Brain microvascular endothelial cell (primary cell): ENCODE results near the gene ACSL5.

Experiments used
- DNase-seq: peaks from one replicate; pipeline ENCODE4 v3.0.0-alpha.2; 2020
- H3K27ac ChIP-seq: fragments of 250-450 bp; sonication (Bioruptor Pico); 2 replicates; pipeline ENCODE4 v1.5.1; 2020; ENCODE audit warnings: mild to moderate bottlenecking, moderate library complexity
- H3K27me3 ChIP-seq: fragments of 250-450 bp; sonication (Bioruptor Pico); replicated peaks from 2 replicates; pipeline ENCODE4 v1.5.1; 2020; ENCODE audit warnings: mild to moderate bottlenecking
- H3K36me3 ChIP-seq: fragments of 250-450 bp; sonication (Bioruptor Pico); replicated peaks from 2 replicates; pipeline ENCODE4 v1.5.1; 2020; ENCODE audit warnings: mild to moderate bottlenecking
- H3K4me3 ChIP-seq: 2 replicates; pipeline ENCODE4 v1.5.1; 2011; ENCODE audit warnings: low read depth, mild to moderate bottlenecking, control low read depth, low read length, moderate library complexity
- in situ Hi-C: cut with HindIII; loops from 2 replicates; pipeline ENCODE4 v1.10.0; 2017; ENCODE audit warnings: low sequenced_read_pairs, low pct_ligation_motif_present
- TF ChIP-seq, protein P1 (sequence below): IDR thresholded peaks from 2 replicates; pipeline ENCODE4 v1.5.1; 2011; ENCODE audit warnings: low read depth, mild to moderate bottlenecking, moderate library complexity, low read length, control low read depth, inconsistent platforms; ENCODE audit errors: missing control alignments

ACSL5 gene

DNA sequence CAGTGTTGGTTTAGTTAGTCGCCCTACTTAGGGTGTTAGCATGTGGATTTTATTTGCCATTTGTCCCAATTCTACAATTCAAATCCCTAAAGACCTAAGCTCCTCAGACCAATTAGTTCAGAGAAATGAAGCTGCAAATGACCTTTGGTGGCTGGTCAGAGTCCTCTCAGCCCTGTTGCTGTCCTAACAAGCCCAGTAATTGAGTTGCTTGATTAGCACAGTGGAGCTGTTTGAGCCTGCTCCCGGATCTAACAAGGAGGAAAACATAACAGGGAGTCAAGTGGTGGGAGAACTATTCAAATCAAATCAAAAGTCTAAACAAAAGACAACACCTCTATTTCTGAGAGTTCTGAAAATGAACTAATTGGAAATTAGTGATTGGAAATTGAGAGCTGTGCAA is 50.7 kb downstream of the ACSL5 start:
- DNase-seq, result no peak
- in situ Hi-C loops, result no loop called here
- H3K27me3 ChIP-seq, result no peaks in the 10 kb centered on the region
- H3K36me3 ChIP-seq, result no peaks in the 10 kb centered on the region
- TF ChIP-seq, protein P1, sequence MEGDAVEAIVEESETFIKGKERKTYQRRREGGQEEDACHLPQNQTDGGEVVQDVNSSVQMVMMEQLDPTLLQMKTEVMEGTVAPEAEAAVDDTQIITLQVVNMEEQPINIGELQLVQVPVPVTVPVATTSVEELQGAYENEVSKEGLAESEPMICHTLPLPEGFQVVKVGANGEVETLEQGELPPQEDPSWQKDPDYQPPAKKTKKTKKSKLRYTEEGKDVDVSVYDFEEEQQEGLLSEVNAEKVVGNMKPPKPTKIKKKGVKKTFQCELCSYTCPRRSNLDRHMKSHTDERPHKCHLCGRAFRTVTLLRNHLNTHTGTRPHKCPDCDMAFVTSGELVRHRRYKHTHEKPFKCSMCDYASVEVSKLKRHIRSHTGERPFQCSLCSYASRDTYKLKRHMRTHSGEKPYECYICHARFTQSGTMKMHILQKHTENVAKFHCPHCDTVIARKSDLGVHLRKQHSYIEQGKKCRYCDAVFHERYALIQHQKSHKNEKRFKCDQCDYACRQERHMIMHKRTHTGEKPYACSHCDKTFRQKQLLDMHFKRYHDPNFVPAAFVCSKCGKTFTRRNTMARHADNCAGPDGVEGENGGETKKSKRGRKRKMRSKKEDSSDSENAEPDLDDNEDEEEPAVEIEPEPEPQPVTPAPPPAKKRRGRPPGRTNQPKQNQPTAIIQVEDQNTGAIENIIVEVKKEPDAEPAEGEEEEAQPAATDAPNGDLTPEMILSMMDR, result no peak
- no peak overlapping the region for H3K27ac ChIP-seq
- no peak overlapping the region for H3K4me3 ChIP-seq

DNA sequence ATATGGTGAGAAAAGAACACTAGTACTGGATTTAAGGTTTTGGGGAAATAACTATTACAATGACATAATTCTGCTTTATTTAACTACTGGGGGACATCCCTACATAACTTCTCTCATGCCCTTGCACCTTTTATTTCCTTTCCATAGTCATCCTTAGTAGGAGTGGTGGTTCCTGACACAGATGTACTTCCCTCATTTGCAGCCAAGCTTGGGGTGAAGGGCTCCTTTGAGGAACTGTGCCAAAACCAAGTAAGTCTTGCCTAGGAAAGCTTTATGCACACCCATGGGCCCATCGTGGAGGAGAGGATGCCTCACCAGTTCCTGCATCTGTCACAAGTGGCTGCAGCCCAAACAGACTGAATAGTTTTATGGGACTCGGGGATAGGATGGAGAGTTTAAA is 52.2 kb downstream of the ACSL5 start:
- TF ChIP-seq, protein P1, result no peak
- in situ Hi-C loops, result no loop called here
- no peak for DNase-seq
- Histone ChIP-seq H3K36me3 (peaks cover 10% of the 10 kb centered on the region), H3K27me3 (no peaks in the 10 kb centered on the region), H3K27ac (no peak overlapping the region), H3K4me3 (no peak overlapping the region)

DNA sequence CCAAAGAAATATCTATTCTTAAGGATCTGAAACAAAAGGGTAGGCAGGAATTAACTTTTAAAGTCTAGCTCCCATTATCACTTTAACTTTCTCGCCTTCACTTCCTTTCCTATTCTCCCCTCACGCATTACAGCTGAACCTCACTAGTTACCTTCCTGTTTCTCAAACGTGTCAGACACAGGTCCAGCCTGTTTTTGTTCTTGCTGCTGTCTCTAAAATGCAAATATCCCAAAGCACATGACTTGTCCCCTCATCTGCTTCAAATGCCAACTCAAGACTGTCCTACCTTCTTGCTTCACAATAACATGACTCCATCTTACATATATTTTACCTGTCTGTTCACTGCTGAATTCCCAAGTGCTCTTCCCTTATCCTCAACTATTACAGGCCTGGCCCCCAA is 55.2 kb downstream of the ACSL5 start:
- no peaks in the 10 kb centered on the region for H3K27me3 ChIP-seq
- peaks cover 27% of the 10 kb centered on the region for H3K36me3 ChIP-seq
- in situ Hi-C loops, result no loop called here
- no peak overlapping the region for H3K4me3 ChIP-seq
- TF ChIP-seq, protein P1, result no peak
- no peak for DNase-seq
- no peak overlapping the region for H3K27ac ChIP-seq

DNA sequence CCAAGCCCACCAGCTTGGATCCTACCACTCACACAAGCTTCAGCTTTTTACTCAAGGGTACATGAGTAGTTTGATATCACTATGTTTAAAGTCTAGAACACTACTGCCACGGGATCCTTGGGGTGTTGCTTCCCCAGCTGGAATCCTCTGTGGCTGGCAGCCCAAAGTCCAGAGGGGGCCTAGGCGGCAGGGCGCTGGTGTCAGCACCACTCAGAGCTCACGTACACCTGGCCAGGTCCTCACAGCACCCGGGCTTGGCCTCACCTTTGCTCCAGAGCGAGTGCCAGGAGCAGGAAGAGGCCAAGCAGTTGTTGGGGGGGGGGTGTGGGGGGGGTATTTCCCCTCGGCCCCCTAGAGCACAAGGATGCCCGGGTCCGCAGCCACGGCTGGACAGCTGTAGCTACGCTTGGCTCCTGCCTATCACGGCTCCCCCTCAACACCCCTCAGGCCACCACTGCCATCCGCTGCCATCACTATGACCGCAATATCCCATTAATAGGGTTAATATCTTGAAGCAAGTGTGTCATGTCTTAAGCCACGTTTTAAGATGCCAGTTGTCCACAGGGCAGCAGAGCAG is 55.8 kb downstream of the ACSL5 start:
- Histone ChIP-seq H3K27ac (no peak overlapping the region), H3K4me3 (no peak overlapping the region), H3K36me3 (peaks cover 29% of the 10 kb centered on the region), H3K27me3 (no peaks in the 10 kb centered on the region)
- DNase-seq, result no peak
- in situ Hi-C loops, result no loop called here
- TF ChIP-seq, protein P1, result no peak

DNA sequence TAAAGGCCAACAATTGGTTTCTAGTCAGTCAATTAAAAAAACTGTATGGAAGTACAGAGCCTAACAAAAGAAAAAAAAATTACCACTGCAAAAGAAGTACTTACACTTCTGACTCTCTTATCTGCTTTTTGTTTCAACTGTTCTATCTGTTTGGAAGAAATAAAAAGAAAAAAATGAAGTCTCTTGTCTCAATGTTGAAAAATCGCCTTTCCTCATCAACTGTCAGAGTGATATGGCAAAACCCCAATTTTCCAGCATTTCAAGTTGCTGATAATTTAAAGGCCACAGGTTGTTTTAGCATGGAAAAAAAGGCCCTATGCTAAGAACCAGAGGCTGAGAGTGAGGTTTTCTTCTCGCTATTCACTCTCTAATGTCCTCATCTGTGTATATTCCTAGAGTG is 59.2 kb downstream of the ACSL5 start:
- peaks cover 36% of the 10 kb centered on the region for H3K36me3 ChIP-seq
- TF ChIP-seq, protein P1, result no peak
- no peaks in the 10 kb centered on the region for H3K27me3 ChIP-seq
- H3K27ac ChIP-seq, result no peak overlapping the region
- in situ Hi-C loops, result no loop called here
- DNase-seq, result no peak
- H3K4me3 ChIP-seq, result no peak overlapping the region

DNA sequence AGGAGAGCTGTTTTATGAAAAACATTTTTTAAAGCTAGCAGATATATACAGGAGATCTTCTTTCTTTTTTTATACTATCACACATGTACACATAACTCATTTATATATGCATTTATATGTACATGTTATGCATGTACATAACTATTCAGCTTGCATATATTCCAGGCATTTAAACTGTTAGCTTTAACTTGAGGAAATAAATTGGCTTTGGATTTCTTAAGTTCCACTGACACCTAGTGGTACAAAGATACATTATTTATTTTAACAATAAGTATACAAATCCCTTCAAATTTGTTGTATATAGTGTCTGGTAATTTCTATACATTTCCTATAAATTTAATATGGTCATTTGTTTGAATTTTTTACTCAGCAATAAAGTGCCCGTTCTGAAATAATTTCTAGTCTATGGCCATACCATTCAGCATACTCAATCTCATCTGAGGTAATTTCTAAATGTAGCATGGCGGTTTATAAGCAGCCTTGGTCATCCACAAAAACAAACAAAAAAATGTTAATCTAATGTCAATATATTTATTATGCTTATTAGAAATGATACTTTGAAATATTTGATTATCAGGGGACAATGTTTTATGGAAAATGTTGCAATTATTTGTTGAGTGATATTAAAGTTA is 61.2 kb downstream of the ACSL5 start:
- Histone ChIP-seq H3K27me3 (no peaks in the 10 kb centered on the region), H3K36me3 (peaks cover 36% of the 10 kb centered on the region), H3K4me3 (no peak overlapping the region), H3K27ac (no peak overlapping the region)
- in situ Hi-C loops, result no loop called here
- no peak for DNase-seq
- TF ChIP-seq, protein P1, result peak; percentile 8
